Measurements from ENCODE around the gene KSR2.

DNA sequence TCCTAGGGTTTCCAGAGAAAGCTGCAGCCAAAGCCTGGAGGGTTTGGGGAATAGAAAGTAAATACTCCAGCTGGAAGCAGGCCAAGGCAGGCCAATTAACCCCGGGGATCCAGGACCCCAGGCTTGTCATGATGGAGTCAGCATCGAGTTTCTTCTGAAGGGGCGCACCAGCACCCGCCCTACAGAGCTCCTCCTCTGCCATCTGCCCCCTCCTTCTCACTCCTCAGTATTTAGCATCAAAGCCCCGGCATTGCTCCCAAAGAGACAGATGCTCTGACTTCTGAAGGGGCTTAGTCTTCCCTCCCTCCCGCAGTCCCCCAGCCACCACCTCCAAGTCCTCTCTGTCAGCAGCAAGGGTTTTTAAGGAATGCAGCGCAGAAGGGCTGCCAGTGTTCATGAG lies 322.3 kb downstream of the KSR2 start:
- TF ChIP-seq POLR2AphosphoS5 (IDR thresholded peaks at IDR 0.05; ENCODE audit: borderline replicate concordance, low read depth, low read length): no peak
- no peak for TF ChIP-seq EZH2 (IDR thresholded peaks at IDR 0.05)
- TF ChIP-seq FOXP2 (optimal IDR thresholded peaks at IDR 0.05; ENCODE audit: control extremely low read depth, extremely low read length, insufficient read depth): no peak

Data from SK-N-MC (cell line).